H9 (cell line): ENCODE results near the gene KANSL1L. TPM values are rescaled to one million over a fixed set of nuclear protein-coding genes. Genes with fewer than 3 reads are reported as not detected.

Source experiments
- DNase-seq: peaks from one replicate; pipeline ENCODE4 v3.0.0-alpha.2; 2017
- H2AFZ ChIP-seq: one replicate; pipeline ENCODE4 v1.6.1; 2013; ENCODE audit warnings: mild to moderate bottlenecking, low read length, control low read depth, moderate library complexity
- H2AK5ac ChIP-seq: 2 replicates; pipeline ENCODE4 v1.6.1; 2013; ENCODE audit warnings: low read length, control low read depth, mixed read lengths; ENCODE audit not compliant: insufficient read length
- H2BK120ac ChIP-seq: one replicate; pipeline ENCODE4 v1.6.1; 2013; ENCODE audit warnings: low read depth, mild to moderate bottlenecking, low read length, control low read depth, inconsistent platforms; ENCODE audit not compliant: poor library complexity, severe bottlenecking
- H2BK12ac ChIP-seq: 2 replicates; pipeline ENCODE4 v1.6.1; 2013; ENCODE audit warnings: low read length, control low read depth, mixed read lengths, low read depth; ENCODE audit not compliant: insufficient read length
- H2BK15ac ChIP-seq: 2 replicates; pipeline ENCODE4 v1.6.1; 2013; ENCODE audit warnings: low read depth, low read length, control low read depth
- H2BK20ac ChIP-seq: one replicate; pipeline ENCODE4 v1.6.1; 2013; ENCODE audit warnings: low read depth, mild to moderate bottlenecking, low read length, control low read depth, inconsistent platforms; ENCODE audit not compliant: poor library complexity, severe bottlenecking
- H2BK5ac ChIP-seq: 2 replicates; pipeline ENCODE4 v1.6.1; 2013; ENCODE audit warnings: low read length, control low read depth, mixed read lengths; ENCODE audit not compliant: insufficient read length
- H3K14ac ChIP-seq: 2 replicates; pipeline ENCODE4 v1.6.1; 2013; ENCODE audit warnings: low read length, control low read depth; ENCODE audit not compliant: insufficient read depth
- H3K18ac ChIP-seq: 2 replicates; pipeline ENCODE4 v1.6.1; 2013; ENCODE audit warnings: low read depth, mild to moderate bottlenecking, mixed read lengths, low read length, control low read depth; ENCODE audit not compliant: insufficient read length
- H3K23ac ChIP-seq: 2 replicates; pipeline ENCODE4 v1.6.1; 2013; ENCODE audit warnings: low read length, control low read depth, mixed read lengths, low read depth; ENCODE audit not compliant: insufficient read length
- H3K23me2 ChIP-seq: 2 replicates; pipeline ENCODE4 v1.6.1; 2013; ENCODE audit warnings: low read depth, mild to moderate bottlenecking, mixed read lengths, low read length, control low read depth; ENCODE audit not compliant: insufficient read length, poor library complexity, severe bottlenecking
- H3K27ac ChIP-seq: 2 replicates; pipeline ENCODE4 v1.5.1; 2013; ENCODE audit warnings: low read length, control low read depth, mixed read lengths, low read depth; ENCODE audit not compliant: insufficient read length
- H3K27me3 ChIP-seq: 2 replicates; pipeline ENCODE4 v1.6.1; 2013; ENCODE audit warnings: low read length, control low read depth, inconsistent platforms; ENCODE audit not compliant: insufficient read depth
- H3K4ac ChIP-seq: 2 replicates; pipeline ENCODE4 v1.6.1; 2013; ENCODE audit warnings: low read depth, mild to moderate bottlenecking, control low read depth, inconsistent platforms, low read length, moderate library complexity
- H3K4me1 ChIP-seq: 2 replicates; pipeline ENCODE4 v1.6.1; 2013; ENCODE audit warnings: low read length, control low read depth, inconsistent platforms; ENCODE audit not compliant: insufficient read depth
- H3K4me2 ChIP-seq: 2 replicates; pipeline ENCODE4 v1.6.1; 2013; ENCODE audit warnings: low read length, control low read depth, mixed read lengths; ENCODE audit not compliant: insufficient read length, insufficient read depth
- H3K56ac ChIP-seq: 2 replicates; pipeline ENCODE4 v1.6.1; 2013; ENCODE audit warnings: low read depth, mild to moderate bottlenecking, mixed read lengths, low read length, control low read depth; ENCODE audit not compliant: insufficient read length
- H3K79me1 ChIP-seq: 2 replicates; pipeline ENCODE4 v1.6.1; 2013; ENCODE audit warnings: low read depth, mild to moderate bottlenecking, moderate library complexity, low read length, control low read depth, inconsistent platforms; ENCODE audit not compliant: insufficient read depth, poor library complexity, severe bottlenecking
- H3K79me2 ChIP-seq: 2 replicates; pipeline ENCODE4 v1.6.1; 2013; ENCODE audit warnings: low read length, control low read depth, inconsistent platforms; ENCODE audit not compliant: insufficient read depth
- H3K9ac ChIP-seq: 2 replicates; pipeline ENCODE4 v1.6.1; 2013; ENCODE audit warnings: low read length, control low read depth, mixed read lengths; ENCODE audit not compliant: insufficient read length; ENCODE audit errors: extremely low read depth
- H3K9me3 ChIP-seq: one replicate; pipeline ENCODE4 v1.6.1; 2013; ENCODE audit warnings: low read depth, low read length, inconsistent platforms; ENCODE audit not compliant: control insufficient read depth
- H3T11ph ChIP-seq: one replicate; pipeline ENCODE4 v1.6.1; 2013; ENCODE audit warnings: mild to moderate bottlenecking, low read length, control low read depth, inconsistent platforms
- H4K20me1 ChIP-seq: one replicate; pipeline ENCODE4 v1.6.1; 2013; ENCODE audit not compliant: control insufficient read depth, insufficient read length, insufficient read depth
- H4K5ac ChIP-seq: 2 replicates; pipeline ENCODE4 v1.6.1; 2013; ENCODE audit warnings: low read depth, mild to moderate bottlenecking, mixed read lengths, low read length, control low read depth; ENCODE audit not compliant: insufficient read length
- H4K8ac ChIP-seq: replicated peaks from 2 replicates; pipeline ENCODE4 v1.6.1; 2013; ENCODE audit warnings: low read length, control low read depth, mixed read lengths, low read depth; ENCODE audit not compliant: insufficient read length
- H4K91ac ChIP-seq: 2 replicates; pipeline ENCODE4 v1.6.1; 2013; ENCODE audit warnings: low read depth, mild to moderate bottlenecking, moderate library complexity, mixed read lengths, low read length, control low read depth; ENCODE audit not compliant: insufficient read length
- H3K27ac Mint-ChIP-seq, 3 experiments: 2 replicates in 2 of 3; 3 replicates in 1 of 3; pipeline ENCODE4 v1.8.0; 2020 to 2021; ENCODE audit warnings: mixed read lengths in 3 of 3, mild to moderate bottlenecking in 1 of 3, moderate library complexity in 1 of 3
- H3K27me3 Mint-ChIP-seq: 2 replicates; pipeline ENCODE4 v1.8.0; 2021; ENCODE audit warnings: low read depth, mild to moderate bottlenecking, moderate library complexity, mixed read lengths
- H3K36me3 Mint-ChIP-seq, 3 experiments: 2 replicates in 2 of 3; 3 replicates in 1 of 3; pipeline ENCODE4 v1.8.0; 2020 to 2021; ENCODE audit warnings: low read depth in 3 of 3, mixed read lengths in 3 of 3; ENCODE audit not compliant: insufficient read depth in 1 of 3
- H3K4me1 Mint-ChIP-seq, 2 experiments: 2 replicates each; pipeline ENCODE4 v1.8.0; 2020; ENCODE audit warnings: mixed read lengths in 2 of 2
- H3K4me3 Mint-ChIP-seq, 2 experiments: 2 replicates in 1 of 2; 3 replicates in 1 of 2; pipeline ENCODE4 v1.8.0; 2020 to 2021; ENCODE audit warnings: mild to moderate bottlenecking in 2 of 2, mixed read lengths in 2 of 2, moderate library complexity in 1 of 2
- H3K9me3 Mint-ChIP-seq, 2 experiments: 2 replicates in 1 of 2; 3 replicates in 1 of 2; pipeline ENCODE4 v1.8.0; 2020; ENCODE audit warnings: mild to moderate bottlenecking in 2 of 2, mixed read lengths in 2 of 2, moderate library complexity in 1 of 2
- CTCF ChIP-seq: fragments of 200-600 bp; sonication (generic); conservative IDR thresholded peaks from 3 replicates; pipeline ENCODE4 v1.8.0; 2021; ENCODE audit warnings: antibody characterized with exemption, mild to moderate bottlenecking
- WGBS: extraction: QIAGEN DNeasy Blood & Tissue Kit; methylation state at CpG from one replicate; pipeline ENCODE4 v1.1.7; 2013; ENCODE audit warnings: missing lambda C conversion rate, low lambda C conversion rate, mixed read lengths; ENCODE audit not compliant: insufficient read length; ENCODE audit errors: extremely low coverage; 5-methylcytosine and 5-hydroxymethylcytosine counted together
- total RNA-seq: library from RNA; stranded (reverse); gene quantifications from 2 replicates; pipeline ENCODE4 v1.2.1, GENCODE V29; 2021

KANSL1L gene
- total RNA-seq, 1 experiment from 2014 or later, result 8.2 TPM

- no peak overlapping the region for H2BK5ac ChIP-seq
- no peak overlapping the region for H4K8ac ChIP-seq
- no peaks in the 10 kb centered on the region for H3K4me1 ChIP-seq
- no peak for DNase-seq
- WGBS, result no CpG with 5 or more reads among the region's 1 CpG
- H3K4ac ChIP-seq, result no peak overlapping the region
- H3K79me2 ChIP-seq, result no peaks in the 10 kb centered on the region
- no peak overlapping the region for H3K4me3 Mint-ChIP-seq
- H3K79me1 ChIP-seq, result peaks cover 6% of the 10 kb centered on the region
- H2AFZ ChIP-seq, result no peak overlapping the region
- H3K9ac ChIP-seq, result no peak overlapping the region
- H3K18ac ChIP-seq, result no peak overlapping the region
- no peak overlapping the region for H3K14ac ChIP-seq
- H2BK15ac ChIP-seq, result no peak overlapping the region
- H3K9me3 Mint-ChIP-seq, result no peaks in the 10 kb centered on the region; a peak in 2 of 5 replicates
- no peaks in the 10 kb centered on the region for H3K27me3 Mint-ChIP-seq
- no peak overlapping the region for H3K27ac Mint-ChIP-seq
- H3K56ac ChIP-seq, result no peak overlapping the region
- H2BK12ac ChIP-seq, result no peak overlapping the region
- peaks cover 24 to 27% of the 10 kb centered on the region in 2 experiments for H3K4me1 Mint-ChIP-seq
- H3K4me2 ChIP-seq, result no peak overlapping the region
- no peak overlapping the region for H4K5ac ChIP-seq
- no peak overlapping the region for H4K91ac ChIP-seq
- H3K9me3 ChIP-seq, result no peaks in the 10 kb centered on the region
- no peak for TF ChIP-seq CTCF
- no peaks in the 10 kb centered on the region for H3K27me3 ChIP-seq
- no peak overlapping the region for H2BK120ac ChIP-seq
- no peaks in the 10 kb centered on the region for H3K36me3 Mint-ChIP-seq
- H3K23ac ChIP-seq, result no peak overlapping the region
- no peak overlapping the region for H2BK20ac ChIP-seq
- no peaks in the 10 kb centered on the region for H4K20me1 ChIP-seq
- H2AK5ac ChIP-seq, result no peak overlapping the region
- H3K23me2 ChIP-seq, result peaks cover 15% of the 10 kb centered on the region
- H3T11ph ChIP-seq, result no peak overlapping the region
- H3K27ac ChIP-seq, result no peak overlapping the region
These were observed 4.0 kb downstream of the KANSL1L start for GRCh38 chr2:210167227-210167626.
